ENCODE data around the gene KIAA0825.

Gene KIAA0825, protein sequence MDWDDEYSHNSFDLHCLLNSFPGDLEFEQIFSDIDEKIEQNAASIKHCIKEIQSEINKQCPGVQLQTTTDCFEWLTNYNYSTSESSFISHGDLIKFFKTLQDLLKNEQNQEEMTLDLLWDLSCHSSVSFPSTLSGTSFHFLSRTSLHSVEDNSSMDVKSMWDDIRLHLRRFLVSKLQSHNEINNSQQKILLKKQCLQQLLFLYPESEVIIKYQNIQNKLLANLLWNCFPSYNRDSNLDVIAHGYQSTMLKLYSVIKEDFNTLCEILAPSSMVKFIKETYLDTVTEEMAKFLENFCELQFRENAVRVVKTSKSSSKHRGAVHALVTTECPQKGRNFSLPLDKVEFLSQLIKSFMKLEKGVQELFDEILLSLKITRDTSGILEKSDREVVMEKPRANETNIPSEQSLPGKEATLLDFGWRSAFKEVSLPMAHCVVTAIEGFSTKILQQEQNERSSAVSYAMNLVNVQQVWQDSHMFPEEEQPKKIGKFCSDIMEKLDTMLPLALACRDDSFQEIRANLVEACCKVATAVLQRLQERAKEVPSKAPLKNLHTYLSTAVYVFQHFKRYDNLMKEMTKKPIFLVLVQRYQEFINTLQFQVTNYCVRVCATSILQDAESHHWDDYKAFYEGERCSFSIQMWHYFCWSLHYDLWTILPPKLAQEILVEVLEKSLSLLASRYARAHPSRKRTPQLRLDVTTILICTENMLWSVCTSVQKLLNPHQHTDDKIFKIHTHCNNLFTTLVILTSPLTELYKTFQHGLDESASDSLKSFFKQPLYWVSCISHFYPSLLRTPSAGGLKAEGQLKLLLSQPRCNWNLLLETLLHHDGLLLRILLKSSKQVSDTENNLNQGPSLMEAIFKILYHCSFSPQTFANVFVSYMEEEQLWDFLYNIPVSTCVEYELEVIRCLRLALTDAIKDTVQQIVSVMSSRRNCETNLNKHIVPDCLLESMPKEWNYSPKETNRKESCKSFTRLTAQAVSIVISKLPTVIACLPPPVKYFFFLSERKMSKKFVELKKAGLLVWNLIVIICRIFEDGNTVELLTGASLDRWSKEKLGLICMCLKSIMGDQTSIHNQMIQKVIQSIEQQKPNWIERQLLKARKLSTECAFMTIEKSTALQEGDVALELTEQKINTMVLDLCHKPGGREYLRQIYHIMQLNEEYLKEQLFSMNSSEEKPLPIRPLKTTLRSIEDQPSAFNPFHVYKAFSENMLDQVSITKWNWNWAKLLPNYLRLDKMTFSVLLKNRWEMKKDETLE (N-terminal part only)

DNA sequence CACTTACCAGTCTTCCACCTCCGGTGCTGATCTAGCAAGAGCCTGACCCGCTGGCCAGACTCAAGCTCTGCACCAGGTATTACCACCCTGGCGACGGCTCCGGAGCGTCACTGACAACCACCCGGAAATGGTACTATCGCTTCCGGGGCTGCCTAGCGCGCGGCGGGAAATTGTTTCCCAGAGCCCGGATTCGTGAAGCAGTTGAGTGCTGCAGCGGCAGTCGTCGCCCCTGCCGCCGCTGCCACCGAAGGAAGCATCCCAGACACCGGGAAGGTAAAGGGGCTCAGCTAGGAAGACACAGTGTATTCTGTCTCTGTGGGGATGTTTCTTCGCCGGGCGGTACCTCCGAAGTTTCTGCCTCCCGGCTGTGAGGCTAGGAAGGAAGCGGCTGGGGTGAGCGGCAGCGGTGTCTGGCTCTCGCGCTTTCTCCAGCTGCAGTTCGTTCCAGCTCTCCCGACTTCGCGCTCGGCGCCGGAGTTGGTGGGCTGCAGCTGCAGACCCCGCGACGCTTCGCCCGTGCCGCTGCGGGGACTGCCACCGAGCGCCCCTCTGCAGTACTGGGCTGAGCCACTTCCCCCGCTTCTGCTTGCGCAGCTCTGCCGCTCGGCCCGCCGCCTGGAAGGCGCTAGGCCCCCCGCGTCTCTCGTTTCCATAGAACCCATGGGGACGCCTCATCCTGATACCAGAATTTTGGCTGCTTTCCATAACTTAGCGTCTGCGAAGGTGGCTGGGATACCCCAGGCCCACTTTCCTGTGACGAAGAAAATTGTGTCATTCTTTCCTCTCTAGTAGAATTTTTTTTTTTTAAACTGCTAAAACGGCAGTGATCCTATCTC, at the start of gene KIAA0825, which contains the start of gene SLF1:
Gene KIAA0825 (minus strand): TSS at position 112 of the 836 bp plus-strand sequence. CDS start 81,478 bp downstream, outside the sequence.
Gene SLF1 (plus strand): TSS at position 177 of the 836 bp plus-strand sequence. CDS start 10,142 bp downstream, outside the sequence.
- DNase-seq: peak; percentile 62 to 71

DNA sequence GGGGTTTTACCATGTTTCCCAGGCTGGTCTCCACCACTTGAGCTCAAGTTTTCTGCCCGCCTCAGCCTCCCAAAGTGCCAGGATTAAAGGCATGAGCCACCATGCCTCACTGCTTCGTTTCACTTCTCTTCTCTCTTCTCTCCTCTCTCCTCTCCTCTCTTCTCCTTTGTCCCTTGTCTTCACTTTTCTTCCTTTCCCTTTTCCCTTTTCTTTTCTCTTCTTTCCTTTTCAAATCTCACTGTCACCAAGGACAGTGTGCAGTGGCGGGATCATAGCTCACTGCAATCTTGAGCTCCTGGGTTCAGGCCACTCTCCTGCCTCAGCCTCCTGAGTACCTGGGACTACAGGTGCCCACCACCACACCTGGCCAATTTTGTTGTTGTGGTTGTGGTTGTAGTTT, 49.5 kb upstream of the KIAA0825 start:
- DNase-seq: no peak

DNA sequence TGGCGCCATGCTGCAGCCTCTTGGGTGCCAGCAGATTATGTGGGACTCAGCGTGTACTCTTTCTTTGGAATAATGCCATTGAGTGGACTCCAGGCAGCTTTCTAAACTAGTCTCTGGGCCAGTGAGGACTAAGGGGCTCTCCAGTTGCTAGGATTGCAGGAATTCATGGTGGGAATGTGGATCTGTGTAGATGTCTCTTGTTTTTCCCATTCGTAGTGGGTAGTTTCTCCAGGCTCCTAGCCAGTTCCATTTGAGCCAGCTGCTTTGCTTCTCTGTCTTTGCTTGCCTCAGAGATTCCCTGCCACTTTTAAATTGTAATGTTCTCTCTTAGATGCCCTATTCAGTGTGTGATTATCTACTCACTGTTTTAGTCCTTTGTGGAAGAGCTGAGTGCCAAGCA, 42.7 kb upstream of the KIAA0825 start:
- no peak for DNase-seq

DNA sequence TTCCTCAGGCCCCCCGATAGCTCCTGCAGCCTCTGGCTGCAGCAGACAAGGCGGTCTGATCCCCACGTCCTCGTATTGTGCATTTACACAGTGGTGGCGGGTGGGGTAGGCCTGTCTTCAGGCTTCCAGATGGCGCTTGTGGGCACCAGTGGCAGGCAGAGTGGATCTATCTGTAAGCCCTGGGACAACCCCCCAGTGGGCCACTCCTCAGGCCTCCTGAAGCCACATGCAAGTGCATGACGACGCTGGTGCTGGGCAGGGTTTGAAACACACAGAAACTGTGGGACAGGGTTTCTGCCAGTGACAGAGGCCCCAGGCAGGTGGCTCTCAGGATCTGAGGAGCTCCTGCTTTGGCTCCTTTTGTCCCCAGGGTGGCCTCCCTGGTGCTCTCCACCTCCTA, 42.1 kb upstream of the KIAA0825 start:
- DNase-seq: no peak

DNA sequence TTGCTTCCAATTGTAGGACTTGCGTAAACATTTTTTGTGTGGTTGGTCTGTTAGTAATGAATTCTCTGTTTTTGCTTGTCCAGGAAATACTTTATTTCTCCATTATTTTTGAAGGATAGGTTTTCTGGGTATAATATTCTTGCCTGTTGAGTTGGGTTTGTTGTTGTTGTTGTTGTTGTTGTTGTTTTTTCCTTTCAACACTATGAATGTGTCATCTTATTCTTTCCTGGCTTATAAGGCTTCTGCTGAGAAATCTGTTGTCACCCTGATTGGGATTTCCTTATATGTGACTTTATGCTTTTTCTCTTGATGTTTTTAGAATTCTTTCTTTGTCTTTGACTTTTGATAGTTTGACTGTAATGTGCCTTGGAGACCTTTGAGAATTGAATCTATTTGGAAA, 39.9 kb upstream of the KIAA0825 start:
- no peak for DNase-seq

DNA sequence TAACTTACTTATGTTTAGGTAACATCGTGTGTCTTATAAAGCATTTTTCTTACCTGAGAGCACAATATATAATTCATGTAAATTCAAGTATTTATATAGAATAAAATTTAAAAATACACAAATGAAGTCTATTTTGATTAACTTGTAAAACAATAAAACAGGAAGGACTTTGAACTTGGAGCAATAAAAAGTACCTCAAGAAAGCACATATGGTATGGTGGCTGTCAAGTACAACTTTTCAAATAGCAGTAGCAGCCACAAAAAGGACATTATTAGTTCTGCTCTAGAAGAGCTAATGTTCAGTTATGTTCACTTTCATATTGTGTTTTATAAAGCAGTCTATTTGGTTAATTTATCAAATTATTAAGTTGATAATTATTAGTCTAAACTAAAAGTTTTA, 31.5 kb upstream of the KIAA0825 start:
- no peak for DNase-seq

DNA sequence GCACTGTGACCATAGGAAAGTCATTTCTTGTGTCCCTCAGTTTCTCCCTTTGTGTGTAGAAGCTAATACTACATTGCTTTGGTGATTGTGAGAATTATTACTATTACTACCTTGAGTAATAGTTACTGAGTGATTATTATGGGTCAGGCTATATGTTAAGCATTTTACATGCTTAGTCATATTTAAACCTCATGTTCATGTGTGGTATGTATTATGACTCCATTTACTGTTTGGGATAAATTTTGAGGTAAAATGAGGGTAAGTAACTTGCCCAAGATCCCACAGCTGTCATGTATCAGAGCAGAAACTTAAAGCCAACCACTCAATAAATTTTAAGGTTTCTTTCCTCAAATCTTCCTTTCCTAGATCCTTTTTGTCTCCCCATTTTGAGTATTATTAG, 28.4 kb upstream of the KIAA0825 start:
- no peak for DNase-seq

DNA sequence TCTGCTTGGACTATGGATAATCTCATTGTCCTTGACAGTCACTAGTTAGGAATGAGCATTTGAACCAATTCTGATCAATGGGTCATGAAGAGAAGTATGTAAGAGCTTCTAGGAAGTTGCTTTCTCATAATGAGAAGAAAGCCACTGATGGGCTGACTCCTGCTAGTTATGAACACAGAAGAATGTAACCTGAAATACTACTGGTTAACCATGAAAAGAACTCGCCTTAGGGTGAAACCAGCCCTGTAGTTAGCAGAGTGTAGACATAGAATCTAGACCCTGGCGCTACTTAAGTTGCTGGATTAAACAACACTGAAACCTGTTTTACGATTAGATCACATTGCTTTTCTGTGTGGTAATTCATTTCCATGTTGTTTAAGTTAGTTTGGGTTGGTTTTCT, 26.6 kb upstream of the KIAA0825 start:
- DNase-seq: no peak

DNA sequence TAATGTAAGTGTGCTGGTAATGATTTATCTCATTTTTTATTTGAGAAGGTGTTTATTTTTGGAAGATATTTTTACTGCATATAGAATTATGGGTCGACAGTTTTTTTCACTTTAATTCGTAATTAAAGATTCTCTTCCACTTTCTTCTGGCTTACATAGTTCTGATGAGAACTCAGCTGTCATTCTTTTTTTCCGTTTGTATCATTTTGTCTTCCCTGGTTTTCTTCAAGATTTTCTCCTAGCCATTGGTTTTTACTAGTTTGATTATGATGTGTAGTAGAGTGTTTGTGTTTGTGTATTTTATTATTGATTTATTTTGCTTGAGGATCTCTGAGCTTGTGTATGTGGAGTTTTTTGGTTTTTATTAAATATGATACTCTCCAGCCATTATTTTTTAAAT, 21.8 kb upstream of the KIAA0825 start:
- DNase-seq: no peak

DNA sequence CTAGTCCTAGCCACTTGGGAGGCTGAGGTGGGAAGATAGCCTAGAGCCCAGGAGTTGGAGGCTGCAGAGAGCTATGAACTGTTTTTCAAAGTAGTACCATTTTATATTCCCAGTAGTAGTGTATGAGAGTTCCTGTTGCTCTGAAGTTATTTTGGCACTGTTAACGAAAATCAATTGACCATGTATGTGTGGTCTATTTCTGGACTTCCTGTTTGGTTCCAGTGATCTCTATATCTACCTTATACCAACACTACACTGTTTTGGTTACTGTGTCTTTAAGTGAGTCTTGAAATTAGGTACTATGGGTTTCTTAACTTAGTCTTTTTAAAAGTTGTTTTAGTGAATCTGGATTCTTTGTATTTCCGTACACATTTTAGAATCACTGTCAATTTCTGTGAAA, 13.6 kb upstream of the KIAA0825 start:
- no peak for DNase-seq

DNA sequence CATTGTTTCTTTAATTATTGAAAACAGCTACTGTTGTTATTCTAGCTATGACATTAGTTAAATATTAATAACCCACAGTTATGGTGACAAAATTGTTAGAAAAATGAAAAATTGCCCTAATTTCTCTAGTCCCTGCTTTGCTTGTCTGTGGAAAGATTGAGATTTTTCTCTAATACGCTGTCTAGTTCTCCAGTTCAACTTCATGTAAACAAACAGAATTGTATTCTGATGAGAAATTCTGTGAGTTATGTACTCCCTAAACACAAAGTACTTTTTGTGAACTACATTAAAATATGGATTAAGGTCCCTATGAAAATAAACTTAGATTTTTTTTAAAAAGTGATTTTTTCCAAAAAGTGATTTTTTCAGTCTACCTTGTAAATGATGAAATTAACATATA, 8.8 kb upstream of the KIAA0825 start:
- DNase-seq: no peak

DNA sequence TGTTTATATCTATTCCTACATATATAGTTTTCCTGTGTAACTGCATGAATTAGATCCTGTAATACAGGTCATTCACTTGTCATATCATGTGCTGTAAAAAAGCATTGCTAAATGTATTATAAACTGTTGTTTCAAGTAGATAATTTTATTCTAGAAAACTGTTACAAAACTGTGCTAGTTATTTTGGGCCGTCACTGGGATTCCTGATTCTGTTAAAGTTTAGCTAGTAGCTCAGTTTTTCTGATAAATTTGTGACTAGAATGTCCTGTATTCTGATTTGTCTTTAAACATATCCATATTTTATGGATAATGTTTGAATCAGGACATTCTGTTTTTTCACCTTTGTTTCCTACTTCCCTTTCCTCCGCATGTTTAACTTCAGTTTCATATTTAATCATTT, 5.5 kb upstream of the KIAA0825 start:
- DNase-seq: no peak

DNA sequence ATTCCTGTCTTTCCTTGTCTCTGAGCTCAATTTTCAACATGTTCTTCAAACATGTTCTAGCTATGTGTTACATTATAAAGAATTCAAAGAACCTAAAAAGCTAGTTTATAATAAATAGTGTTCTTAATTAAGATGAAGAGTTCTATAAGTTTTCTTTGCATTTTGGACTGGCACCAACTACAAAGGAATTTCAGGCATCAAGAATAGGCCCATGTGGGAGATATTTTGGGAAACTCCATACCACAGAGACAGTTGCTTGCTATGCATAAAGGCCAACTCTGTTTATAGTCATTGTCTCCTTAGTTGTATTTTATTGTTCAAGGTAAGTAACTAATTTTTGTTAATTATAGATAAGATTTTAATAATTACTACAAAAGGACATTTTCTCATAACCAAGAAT, 4.6 kb upstream of the KIAA0825 start:
- DNase-seq: no peak

DNA sequence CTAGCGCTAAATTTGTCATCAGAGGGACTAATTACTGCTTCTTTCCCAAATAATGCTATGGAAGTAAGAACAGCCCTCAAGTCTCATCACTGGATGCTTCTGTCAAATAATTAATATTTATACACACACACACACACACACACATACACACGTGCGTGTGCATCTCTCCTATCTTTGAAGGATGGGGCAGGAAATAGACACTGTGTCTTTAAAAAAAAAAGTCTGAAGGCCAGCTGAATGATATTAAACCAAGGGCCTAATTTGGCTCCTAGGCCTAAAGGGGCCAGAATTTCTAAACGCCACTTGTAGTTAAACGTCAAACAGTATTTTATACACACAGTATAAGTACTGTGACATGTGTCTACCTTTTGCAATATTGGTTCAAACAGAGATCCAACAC, 3.4 kb upstream of the KIAA0825 start:
- no peak for DNase-seq

DNA sequence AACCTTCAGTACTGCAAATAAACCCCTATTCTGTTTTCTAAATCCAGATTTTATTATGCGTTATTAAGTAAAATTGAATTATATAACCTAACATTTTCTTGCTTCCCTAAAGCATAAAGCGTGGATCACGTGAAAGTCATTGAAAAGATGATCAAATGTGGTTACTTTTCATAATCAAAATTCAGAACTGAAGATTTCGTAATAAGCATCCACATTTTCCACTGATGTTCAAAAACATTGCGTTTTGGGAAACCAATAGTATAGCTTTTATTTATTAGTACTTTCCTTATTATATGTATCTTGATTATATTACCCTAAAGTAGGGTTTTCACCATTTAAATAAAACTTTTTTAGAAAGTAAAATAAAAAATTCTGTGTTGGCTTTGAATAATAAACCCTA, 1.9 kb upstream of the KIAA0825 start:
- no peak for DNase-seq

DNA sequence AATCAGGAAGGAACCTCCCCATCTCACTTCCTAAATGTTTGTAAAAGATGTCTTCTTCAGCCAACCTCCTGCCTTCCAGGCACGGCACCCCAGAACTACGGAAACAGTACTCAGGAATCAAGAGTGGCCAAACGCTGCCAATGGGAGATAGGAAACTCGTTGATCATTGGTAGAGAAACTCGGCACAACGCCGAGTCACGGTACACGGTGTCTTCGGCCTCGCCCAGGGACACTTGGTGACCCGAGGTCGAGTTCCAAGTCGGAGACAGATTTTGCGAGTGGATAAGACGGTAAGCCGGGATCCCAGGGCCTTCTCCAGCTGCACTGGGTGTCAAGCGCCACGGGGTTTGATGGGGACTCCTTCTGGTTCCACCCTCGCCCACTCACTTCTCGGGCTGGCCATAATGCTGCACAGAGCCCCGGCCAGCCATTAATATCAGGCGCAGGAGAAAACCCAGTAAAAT, 343 bp downstream of the KIAA0825 start:
- DNase-seq: no peak

DNA sequence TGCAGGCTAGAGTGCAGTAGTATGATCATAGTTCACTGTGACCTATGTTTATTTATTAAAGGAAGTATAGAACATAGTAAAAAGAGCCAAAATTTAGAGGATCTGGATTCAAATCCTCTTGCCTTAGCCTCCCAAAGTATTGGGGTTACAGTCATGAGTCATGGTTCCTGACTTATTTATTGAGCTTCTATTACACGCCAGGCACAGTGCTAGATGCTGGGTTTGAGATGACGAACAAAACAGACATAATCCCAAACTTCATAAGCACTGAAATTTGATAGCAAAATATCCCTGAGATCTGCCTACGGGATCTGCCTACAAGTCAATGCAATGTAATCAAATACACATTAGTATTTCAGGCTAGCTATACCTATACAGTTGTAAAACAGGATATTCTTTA, 2.5 kb downstream of the KIAA0825 start:
- no peak for DNase-seq

DNA sequence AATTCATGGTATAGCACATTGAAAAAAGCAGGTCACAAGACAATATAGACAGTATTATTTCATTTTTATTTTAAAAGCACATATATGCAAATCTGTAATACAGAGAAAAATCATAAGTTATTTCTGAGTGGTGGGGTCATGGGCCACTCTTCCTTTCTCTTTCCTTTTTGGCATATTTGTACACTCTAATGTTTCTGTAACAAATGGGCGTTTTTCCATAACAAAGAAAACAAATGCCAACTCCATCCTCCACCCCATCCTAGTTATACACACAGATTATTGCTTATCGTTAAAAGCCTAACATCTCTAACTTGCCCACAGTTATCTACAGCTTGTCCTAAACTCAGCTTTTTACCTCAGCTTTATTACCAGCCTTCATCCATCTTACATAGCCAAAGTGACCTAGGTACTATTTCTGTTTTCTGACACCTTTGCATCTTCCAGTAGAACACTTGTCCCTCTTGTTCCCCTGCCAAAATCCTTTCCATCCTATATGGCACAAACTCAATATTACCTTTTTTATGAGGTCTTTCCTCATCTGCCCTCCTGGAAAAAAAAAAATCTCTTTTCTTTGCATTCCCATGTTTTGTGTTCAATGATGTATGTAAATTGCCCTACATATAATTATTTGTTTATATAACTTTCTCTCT, 4.1 kb downstream of the KIAA0825 start:
- no peak for DNase-seq

DNA sequence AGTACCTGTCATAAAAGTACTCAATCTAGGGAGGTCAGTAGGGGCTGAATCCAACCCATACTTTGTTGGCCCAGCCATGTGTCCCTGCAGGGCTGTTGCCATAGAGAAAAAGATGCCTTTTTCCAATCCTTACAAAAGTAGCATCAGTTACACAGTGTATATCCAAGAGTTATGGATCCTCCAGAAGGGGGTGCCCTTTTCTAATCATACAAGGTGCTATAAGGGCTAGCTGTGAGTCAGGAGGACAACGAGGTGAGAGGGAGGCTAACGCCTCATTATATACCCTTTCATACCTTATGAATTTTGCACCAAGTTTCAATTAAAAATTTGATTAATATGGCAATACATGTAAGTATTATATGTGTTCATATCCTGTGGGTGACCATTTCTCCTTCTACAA, 4.8 kb downstream of the KIAA0825 start:
- no peak for DNase-seq

DNA sequence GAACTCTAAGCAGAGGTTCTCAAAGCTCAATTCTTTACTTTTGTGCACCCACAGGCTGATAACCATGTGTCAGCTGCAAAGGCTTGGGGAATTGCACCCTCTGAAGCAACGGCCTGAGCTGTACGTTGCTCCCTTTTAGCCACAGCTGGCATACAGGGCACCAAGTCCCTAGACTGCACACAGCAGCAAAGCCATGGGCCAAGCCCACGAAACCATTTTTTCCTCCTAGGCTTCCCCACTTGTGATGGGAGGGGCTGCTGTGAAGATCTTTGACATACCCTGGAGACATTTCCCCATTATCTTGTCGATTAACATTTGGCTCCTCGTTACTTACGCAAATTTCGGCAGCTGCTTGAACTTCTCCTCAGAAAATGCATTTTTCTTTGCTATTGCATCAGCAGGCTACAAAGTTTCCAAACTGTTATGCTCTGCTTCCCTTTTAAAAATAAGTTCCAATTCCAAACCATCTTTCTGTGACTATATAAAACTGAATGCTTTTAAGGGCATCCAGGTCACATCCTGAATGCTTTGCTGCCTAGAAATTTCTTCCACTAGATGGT, 23.0 kb downstream of the KIAA0825 start:
- no peak for DNase-seq

All from NCI-H1930 (cell line).